B cell (primary cell): Measurements from ENCODE around the gene MBTD1. TPM values are rescaled to one million over a fixed set of nuclear protein-coding genes. Genes with fewer than 3 reads are reported as not detected.

Experiments used
- ATAC-seq: fragments of 200-7000 bp; cut with Tn5 transposase; one replicate; pipeline ENCODE4 v1.10.0; 2021; ENCODE audit warnings: low read depth, mild to moderate bottlenecking, moderate number of reproducible peaks, moderate library complexity
- CTCF ChIA-PET: fragments of 350-600 bp; sonication (Branson Sonifier 250); formaldehyde crosslinking; loops from one replicate; lab custom pipeline; 2021; ENCODE audit warnings: antibody characterized with exemption, inconsistent platforms; lab: Charles Lee
- POLR2A ChIA-PET: fragments of 350-600 bp; sonication (Branson Sonifier 250); formaldehyde crosslinking; loops from one replicate; lab custom pipeline; 2021; ENCODE audit warnings: antibody characterized with exemption; lab: Charles Lee
- DNase-seq: peaks from one replicate; pipeline ENCODE4 v3.0.0; 2013
- H2AFZ ChIP-seq: 2 replicates; pipeline ENCODE4 v1.6.1; 2012; ENCODE audit warnings: mild to moderate bottlenecking, low read depth, low read length; ENCODE audit not compliant: insufficient read depth, poor library complexity, severe bottlenecking
- H3K27ac ChIP-seq, 2 donors: 1 replicate in 1 of 2; 2 replicates in 1 of 2; pipeline ENCODE4 v1.5.1; 2012 to 2013; ENCODE audit warnings: low read length in 2 of 2, mild to moderate bottlenecking in 2 of 2, moderate library complexity in 1 of 2
- H3K27me3 ChIP-seq, 4 experiments: fragments of 200-600 bp in 1 of 4; sonication (generic) in 1 of 4; replicated peaks in 1 of 4; 1 replicate in 2 of 4; 2 replicates in 2 of 4; pipeline versions ENCODE4 v1.6.1 to v1.7.0; 2013 to 2016; ENCODE audit warnings: low read length in 3 of 4, mild to moderate bottlenecking in 2 of 4, mixed read lengths in 1 of 4, moderate library complexity in 1 of 4; ENCODE audit not compliant: insufficient read depth in 4 of 4, control insufficient read depth in 3 of 4; ENCODE audit errors: control extremely low read depth in 1 of 4
- H3K36me3 ChIP-seq, 2 experiments: replicated peaks in 1 of 2; 1 replicate in 1 of 2; 2 replicates in 1 of 2; pipeline versions ENCODE4 v1.6.1 to v1.7.1; 2013; ENCODE audit warnings: low read length in 1 of 2; ENCODE audit not compliant: insufficient read depth in 2 of 2, control insufficient read depth in 1 of 2; ENCODE audit errors: control extremely low read depth in 1 of 2, extremely low read depth in 1 of 2
- H3K4me1 ChIP-seq, 2 donors: fragments of 200-600 bp in 1 of 2; sonication (generic) in 1 of 2; 1 replicate in 1 of 2; 2 replicates in 1 of 2; pipeline versions ENCODE4 v1.5.1 to v1.6.1; 2013 to 2017; ENCODE audit warnings: low read length in 2 of 2; ENCODE audit not compliant: control insufficient read depth in 2 of 2, insufficient read depth in 2 of 2
- H3K4me2 ChIP-seq: replicated peaks from 2 replicates; pipeline ENCODE3; 2012; ENCODE audit warnings: mild to moderate bottlenecking, low read depth, low read length; ENCODE audit not compliant: poor library complexity, severe bottlenecking
- H3K4me3 ChIP-seq, 5 experiments: fragments of 200-600 bp in 1 of 5; sonication (generic) in 1 of 5; 1 replicate in 3 of 5; 2 replicates in 2 of 5; pipeline versions ENCODE4 v1.5.1 to v1.7.0; 2011 to 2016; ENCODE audit warnings: low read length in 4 of 5, mild to moderate bottlenecking in 4 of 5, low read depth in 2 of 5, control low read depth in 1 of 5, moderate library complexity in 1 of 5; ENCODE audit not compliant: insufficient read depth in 1 of 5; ENCODE audit errors: control extremely low read depth in 1 of 5, extremely low read depth in 1 of 5
- H3K79me2 ChIP-seq: fragments of 200-600 bp; sonication (generic); one replicate; pipeline ENCODE4 v1.6.0; 2016; ENCODE audit warnings: low read length; ENCODE audit not compliant: control insufficient read depth, insufficient read depth
- H3K9ac ChIP-seq: fragments of 200-600 bp; sonication (generic); 2 replicates; pipeline ENCODE4 v1.6.1; 2017; ENCODE audit warnings: mild to moderate bottlenecking, low read length, moderate library complexity
- H3K9me3 ChIP-seq, 3 donors: one replicate each; pipeline versions ENCODE4 v1.6.1 to v1.7.1; 2013; ENCODE audit warnings: low read length in 2 of 3; ENCODE audit not compliant: control insufficient read depth in 2 of 3, insufficient read depth in 1 of 3; ENCODE audit errors: control extremely low read depth in 1 of 3
- H4K20me1 ChIP-seq: 2 replicates; pipeline ENCODE4 v1.6.0; 2012; ENCODE audit warnings: mild to moderate bottlenecking, low read length; ENCODE audit not compliant: insufficient read depth, control insufficient read depth, poor library complexity, severe bottlenecking
- H3K27ac Mint-ChIP-seq: one replicate; pipeline ENCODE4 v1.8.0; 2021; ENCODE audit warnings: mixed read lengths
- H3K27me3 Mint-ChIP-seq: one replicate; pipeline ENCODE4 v1.8.0; 2021; ENCODE audit warnings: mixed read lengths
- H3K4me1 Mint-ChIP-seq: one replicate; pipeline ENCODE4 v1.8.0; 2021; ENCODE audit warnings: mixed read lengths
- H3K4me3 Mint-ChIP-seq: one replicate; pipeline ENCODE4 v1.8.0; 2021; ENCODE audit warnings: mixed read lengths
- H3K9me3 Mint-ChIP-seq: one replicate; pipeline ENCODE4 v1.8.0; 2022; ENCODE audit warnings: mixed read lengths; ENCODE audit not compliant: insufficient read depth
- CTCF ChIP-seq: fragments of 200-600 bp; IDR thresholded peaks from one replicate; pipeline ENCODE4 v1.8.0; 2022; ENCODE audit warnings: antibody characterized with exemption, mild to moderate bottlenecking
- EZH2 ChIP-seq: IDR thresholded peaks from 2 replicates; pipeline ENCODE4 v1.6.1; 2012; ENCODE audit warnings: borderline replicate concordance, low read depth, mild to moderate bottlenecking, moderate library complexity, low read length; ENCODE audit not compliant: insufficient read depth, poor library complexity, severe bottlenecking
- WGBS: methylation state at CpG from one replicate; pipeline ENCODE4 v1.1.5; 2013; ENCODE audit warnings: missing lambda C conversion rate; ENCODE audit not compliant: insufficient coverage; 5-methylcytosine and 5-hydroxymethylcytosine counted together
- intact Hi-C: fragments of 100-400 bp; cut with micrococcal nuclease; formaldehyde crosslinking; loops from one replicate; pipeline ENCODE4 v1.10.0; 2022
- polyA plus RNA-seq: library from polyadenylated mRNA; depleted of rRNA; stranded (reverse); fragments of >200 nt; gene quantifications from 2 replicates; pipeline ENCODE4 v1.2.3, GENCODE V29; 2012
- total RNA-seq, 2 donors: library from RNA; stranded (reverse); fragments of 120-200 nt in 1 of 2; gene quantifications; 1 replicate in 1 of 2; 2 replicates in 1 of 2; pipeline versions ENCODE4 v1.2.3 to v1.2.4, GENCODE V29; 2013 to 2022

Gene MBTD1
- total and polyA plus RNA-seq, 2 donors (not counting 1 experiment from before 2014, with no cell fraction given), result 9.6 to 39.7 TPM

GRCh38 chr17:51272812-51273211, 13.0 kb upstream of the MBTD1 start:
- peaks cover 55% of the 10 kb centered on the region for H3K79me2 ChIP-seq
- no peak overlapping the region for H3K27ac ChIP-seq
- Mint-ChIP-seq H3K27me3 (no peaks in the 10 kb centered on the region), H3K27ac (no peak overlapping the region), H3K4me3 (no peak overlapping the region), H3K9me3 (no peaks in the 10 kb centered on the region), H3K4me1 (peaks cover 10% of the 10 kb centered on the region)
- DNase-seq (no peak), ATAC-seq (no peak)
- TF ChIP-seq EZH2, result no peak
- TF ChIP-seq CTCF, result no peak
- H3K9me3 ChIP-seq, result no peaks in the 10 kb centered on the region
- 100% methylated on average over 1 of the region's 1 CpG for WGBS
- POLR2A ChIA-PET, result no interaction called here
- intact Hi-C loops, result no loop called here
- H3K9ac ChIP-seq, result no peak overlapping the region
- no peak overlapping the region for H3K4me3 ChIP-seq
- H2AFZ ChIP-seq, result no peak overlapping the region
- H3K4me2 ChIP-seq, result no peak overlapping the region
- H3K4me1 ChIP-seq, result no peaks in the 10 kb centered on the region
- no peaks in the 10 kb centered on the region for H3K27me3 ChIP-seq
- peaks cover 8 to 75% of the 10 kb centered on the region in 2 experiments for H3K36me3 ChIP-seq
- CTCF ChIA-PET, result no interaction called here
- H4K20me1 ChIP-seq, result peaks cover 38% of the 10 kb centered on the region

GRCh38 chr17:51270636-51271035, 10.8 kb upstream of the MBTD1 start:
- Histone ChIP-seq H3K27me3 (no peaks in the 10 kb centered on the region), H3K4me2 (no peak overlapping the region), H3K79me2 (peaks cover 77% of the 10 kb centered on the region), H2AFZ (no peak overlapping the region), H4K20me1 (peaks cover 49% of the 10 kb centered on the region), H3K4me1 (no peaks in the 10 kb centered on the region), H3K4me3 (no peak overlapping the region), H3K9me3 (no peaks in the 10 kb centered on the region), H3K9ac (no peak overlapping the region), H3K27ac (no peak overlapping the region), H3K36me3 (peaks cover 12 to 71% of the 10 kb centered on the region in 2 experiments)
- Mint-ChIP-seq H3K9me3 (no peaks in the 10 kb centered on the region), H3K4me1 (peaks cover 12% of the 10 kb centered on the region), H3K27ac (no peak overlapping the region), H3K4me3 (no peak overlapping the region), H3K27me3 (no peaks in the 10 kb centered on the region)
- DNase-seq, result no peak
- POLR2A ChIA-PET, result no interaction called here
- no CpG with 5 or more reads among the region's 1 CpG for WGBS
- CTCF ChIA-PET, result no interaction called here
- TF ChIP-seq CTCF (no peak), EZH2 (no peak)
- ATAC-seq, result no peak
- intact Hi-C loops, result no loop called here
